ENCODE results near the gene ANKRD22.

DNA sequence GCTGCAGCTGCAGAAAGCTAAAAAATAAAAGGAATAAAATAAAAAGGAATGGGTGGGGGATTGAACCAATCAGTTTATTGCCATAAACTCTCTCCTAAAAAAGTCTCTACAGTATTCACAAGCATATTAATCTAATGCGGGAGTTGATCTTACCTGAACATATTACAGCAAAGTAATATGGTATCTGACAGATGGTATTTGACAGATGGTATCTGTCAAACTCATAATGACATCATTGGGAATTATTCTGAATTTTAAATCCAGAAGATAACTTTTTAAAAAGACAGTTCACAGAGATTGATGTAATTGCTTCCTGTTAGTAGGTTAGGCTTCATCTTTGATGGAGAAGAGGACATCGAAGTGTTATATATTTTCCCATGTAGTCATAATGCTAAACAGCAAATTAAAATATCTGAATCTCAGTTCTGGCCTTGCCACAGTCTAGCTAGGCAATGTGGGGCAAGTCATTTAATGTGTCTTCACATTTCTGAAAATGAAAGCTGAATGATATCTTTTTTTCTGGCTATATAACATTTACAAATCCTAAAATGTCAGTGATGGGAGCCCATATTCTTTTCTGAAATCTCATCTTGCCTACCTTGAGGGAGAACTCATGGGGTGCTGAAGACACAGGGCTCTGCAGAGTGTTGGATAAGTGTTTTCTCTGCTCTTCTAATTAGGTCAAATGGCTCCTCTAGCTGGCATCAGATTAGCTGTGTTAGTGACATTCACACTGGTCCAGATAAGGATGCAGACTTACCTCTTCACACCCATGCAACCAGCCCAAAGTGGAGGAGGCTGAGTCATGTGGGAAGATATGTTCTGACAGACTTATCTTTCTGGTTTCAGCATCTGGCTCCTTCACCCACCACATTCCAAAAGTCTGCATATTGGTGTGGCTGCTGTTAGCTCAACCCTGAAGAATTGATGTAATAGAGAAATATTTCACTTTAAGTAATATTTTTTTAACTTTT lies 51.2 kb downstream of the ANKRD22 start:
- TF ChIP-seq SIN3A (IDR thresholded peaks at IDR 0.05; ENCODE audit: low read depth, low read length) (no peak), CTCF (IDR thresholded peaks at IDR 0.05 in 2 of 3, conservative IDR thresholded peaks at IDR 0.05 in 1 of 3; ENCODE audit: control insufficient read depth in 2 of 3, extremely low read depth in 1 of 3, insufficient read depth in 1 of 3, low read depth in 3 of 3, low read length in 3 of 3) (no peak), ASH2L (IDR thresholded peaks at IDR 0.05; ENCODE audit: borderline replicate concordance, low read depth) (no peak), SREBF1 (IDR thresholded peaks at IDR 0.05; ENCODE audit: low read length) (no peak), MAX (IDR thresholded peaks at IDR 0.05; ENCODE audit: low read depth, low read length) (no peak)

Measured in GM12878 (cell line).